Activated CD8-positive, alpha-beta T cell treated with anti-CD3 and anti-CD28 coated beads for 36 hours (primary cell): ENCODE results near the gene NPR1. TPM values are rescaled to one million over a fixed set of nuclear protein-coding genes. Genes with fewer than 3 reads are reported as not detected.

Source experiments
- ATAC-seq: fragments of 200-7000 bp; cut with Tn5 transposase; one replicate; pipeline ENCODE4 v1.10.0; 2021; ENCODE audit warnings: mild to moderate bottlenecking, moderate library complexity
- CTCF ChIA-PET: fragments of 350-600 bp; sonication (Branson Sonifier 250); formaldehyde crosslinking; loops from one replicate; lab custom pipeline; 2021; ENCODE audit warnings: antibody characterized with exemption; lab: Charles Lee
- POLR2A ChIA-PET: fragments of 350-600 bp; sonication (Branson Sonifier 250); formaldehyde crosslinking; loops from one replicate; lab custom pipeline; 2021; ENCODE audit warnings: antibody characterized with exemption; lab: Charles Lee
- DNase-seq: peaks from one replicate; pipeline ENCODE4 v3.0.0-alpha.2; 2020
- H3K27ac Mint-ChIP-seq: one replicate; pipeline ENCODE4 v1.8.0; 2021; ENCODE audit warnings: mild to moderate bottlenecking, mixed read lengths
- H3K27me3 Mint-ChIP-seq: one replicate; pipeline ENCODE4 v1.8.0; 2021; ENCODE audit warnings: mixed read lengths
- H3K36me3 Mint-ChIP-seq: one replicate; pipeline ENCODE4 v1.8.0; 2021; ENCODE audit warnings: low read depth, mixed read lengths
- H3K4me1 Mint-ChIP-seq: one replicate; pipeline ENCODE4 v1.8.0; 2021; ENCODE audit warnings: low read depth, mixed read lengths
- H3K4me3 Mint-ChIP-seq: one replicate; pipeline ENCODE4 v1.8.0; 2021; ENCODE audit warnings: mild to moderate bottlenecking, moderate library complexity, mixed read lengths
- H3K9me3 Mint-ChIP-seq: one replicate; pipeline ENCODE4 v1.8.0; 2021; ENCODE audit warnings: mixed read lengths
- intact Hi-C: fragments of 100-400 bp; cut with micrococcal nuclease; formaldehyde crosslinking; loops from one replicate; pipeline ENCODE4 v1.10.0; 2022
- total RNA-seq, 2 experiments: library from RNA; stranded (reverse); gene quantifications; one replicate each; pipeline ENCODE4 v1.2.3, GENCODE V29; 2021
- TF ChIP-seq, protein P1 (sequence below): fragments of 200-600 bp; IDR thresholded peaks from one replicate; pipeline ENCODE4 v1.8.0; 2022; ENCODE audit warnings: antibody characterized with exemption, mild to moderate bottlenecking

NPR1 gene
- total RNA-seq, 2 experiments from 2014 or later, result not detected

- TF ChIP-seq, protein P1, sequence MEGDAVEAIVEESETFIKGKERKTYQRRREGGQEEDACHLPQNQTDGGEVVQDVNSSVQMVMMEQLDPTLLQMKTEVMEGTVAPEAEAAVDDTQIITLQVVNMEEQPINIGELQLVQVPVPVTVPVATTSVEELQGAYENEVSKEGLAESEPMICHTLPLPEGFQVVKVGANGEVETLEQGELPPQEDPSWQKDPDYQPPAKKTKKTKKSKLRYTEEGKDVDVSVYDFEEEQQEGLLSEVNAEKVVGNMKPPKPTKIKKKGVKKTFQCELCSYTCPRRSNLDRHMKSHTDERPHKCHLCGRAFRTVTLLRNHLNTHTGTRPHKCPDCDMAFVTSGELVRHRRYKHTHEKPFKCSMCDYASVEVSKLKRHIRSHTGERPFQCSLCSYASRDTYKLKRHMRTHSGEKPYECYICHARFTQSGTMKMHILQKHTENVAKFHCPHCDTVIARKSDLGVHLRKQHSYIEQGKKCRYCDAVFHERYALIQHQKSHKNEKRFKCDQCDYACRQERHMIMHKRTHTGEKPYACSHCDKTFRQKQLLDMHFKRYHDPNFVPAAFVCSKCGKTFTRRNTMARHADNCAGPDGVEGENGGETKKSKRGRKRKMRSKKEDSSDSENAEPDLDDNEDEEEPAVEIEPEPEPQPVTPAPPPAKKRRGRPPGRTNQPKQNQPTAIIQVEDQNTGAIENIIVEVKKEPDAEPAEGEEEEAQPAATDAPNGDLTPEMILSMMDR, result no peak
- ATAC-seq, result no peak
- no peaks in the 10 kb centered on the region for H3K4me1 Mint-ChIP-seq
- H3K36me3 Mint-ChIP-seq, result no peaks in the 10 kb centered on the region
- intact Hi-C loops, result no loop called here
- no peak for DNase-seq
- H3K4me3 Mint-ChIP-seq, result no peak overlapping the region
- no peaks in the 10 kb centered on the region for H3K9me3 Mint-ChIP-seq
- peaks cover 2% of the 10 kb centered on the region for H3K27me3 Mint-ChIP-seq
- CTCF ChIA-PET, result interaction anchor here (1.0 kb wide), 1 partner anchor 177 kb away, joined by 3 read pairs; no protein-coding TSS in a partner anchor
- POLR2A ChIA-PET, result no interaction called here
- H3K27ac Mint-ChIP-seq, result no peak overlapping the region
Measured at GRCh38 chr1:153688276-153688675, 9.8 kb downstream of the NPR1 start.

DNA sequence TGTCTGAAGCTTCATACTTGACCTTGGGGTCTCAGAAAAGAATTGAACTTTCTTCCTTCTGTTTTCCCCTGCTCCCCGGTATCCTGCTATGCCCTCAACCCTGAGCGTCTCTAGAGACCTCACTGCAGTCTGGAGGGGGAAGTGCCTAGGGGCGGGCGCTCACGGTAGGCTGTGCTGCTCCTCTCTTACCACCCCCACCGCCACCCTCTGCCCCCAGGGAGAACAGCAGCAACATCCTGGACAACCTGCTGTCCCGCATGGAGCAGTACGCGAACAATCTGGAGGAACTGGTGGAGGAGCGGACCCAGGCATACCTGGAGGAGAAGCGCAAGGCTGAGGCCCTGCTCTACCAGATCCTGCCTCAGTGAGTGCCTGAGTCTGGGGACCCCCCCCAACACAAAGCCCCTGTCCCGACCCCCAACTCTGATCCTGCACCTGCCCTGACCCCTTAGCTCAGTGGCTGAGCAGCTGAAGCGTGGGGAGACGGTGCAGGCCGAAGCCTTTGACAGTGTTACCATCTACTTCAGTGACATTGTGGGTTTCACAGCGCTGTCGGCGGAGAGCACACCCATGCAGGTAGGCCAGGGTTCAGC, 10.3 kb downstream of the NPR1 start:
- no peaks in the 10 kb centered on the region for H3K4me1 Mint-ChIP-seq
- TF ChIP-seq, protein P1, result no peak
- POLR2A ChIA-PET, result no interaction called here
- no peak overlapping the region for H3K4me3 Mint-ChIP-seq
- H3K27ac Mint-ChIP-seq, result no peak overlapping the region
- peaks cover 2% of the 10 kb centered on the region for H3K27me3 Mint-ChIP-seq
- CTCF ChIA-PET, result interaction anchor here (1.0 to 1.5 kb wide), 2 partner anchors 61 to 178 kb away, joined by 3 to 6 read pairs; no protein-coding TSS in a partner anchor
- ATAC-seq, result no peak
- intact Hi-C loops, result no loop called here
- H3K9me3 Mint-ChIP-seq, result no peaks in the 10 kb centered on the region
- DNase-seq, result no peak
- H3K36me3 Mint-ChIP-seq, result no peaks in the 10 kb centered on the region

- TF ChIP-seq, protein P1, result no peak
- Mint-ChIP-seq H3K4me1 (no peaks in the 10 kb centered on the region), H3K4me3 (no peak overlapping the region), H3K36me3 (no peaks in the 10 kb centered on the region), H3K9me3 (no peaks in the 10 kb centered on the region), H3K27ac (no peak overlapping the region), H3K27me3 (peaks cover 2% of the 10 kb centered on the region)
- ATAC-seq (no peak), DNase-seq (no peak)
- CTCF ChIA-PET, result no interaction called here
- POLR2A ChIA-PET, result no interaction called here
- intact Hi-C loops, result no loop called here
Measured at GRCh38 chr1:153693466-153693865, 15.0 kb downstream of the NPR1 start.

- no peak for ATAC-seq
Measured at GRCh38 chr1:153696741-153697140, 18.3 kb downstream of the NPR1 start.

More at GRCh38 chr1:153696741-153697140, 18.3 kb downstream of the NPR1 start:
- Mint-ChIP-seq H3K27me3 (peaks cover 2% of the 10 kb centered on the region), H3K36me3 (no peaks in the 10 kb centered on the region), H3K4me1 (no peaks in the 10 kb centered on the region), H3K4me3 (no peak overlapping the region), H3K9me3 (no peaks in the 10 kb centered on the region), H3K27ac (no peak overlapping the region)
- DNase-seq, result no peak
- intact Hi-C loops, result no loop called here
- ChIA-PET CTCF (no interaction called here), POLR2A (no interaction called here)
- TF ChIP-seq, protein P1, result no peak
